HepG2 (cell line): ENCODE data around the gene NFE2L2. TPM values are rescaled to one million over a fixed set of nuclear protein-coding genes. Genes with fewer than 3 reads are reported as not detected.

Source experiments
- ARHGAP35 ChIP-seq: sonication (generic); formaldehyde crosslinking; IDR thresholded peaks from 2 replicates; pipeline ENCODE4 v1.9.0; 2022; ENCODE audit warnings: mild to moderate bottlenecking, inconsistent platforms, moderate library complexity, missing genetic modification reagents, borderline replicate concordance
- DNMT3B ChIP-seq: conservative IDR thresholded peaks from 2 replicates; pipeline ENCODE4 v1.6.1; 2016; ENCODE audit warnings: missing biosample characterization, control low read depth
- FOSL1 ChIP-seq: sonication (generic); formaldehyde crosslinking; IDR thresholded peaks from 2 replicates; pipeline ENCODE4 v1.9.0; 2021; ENCODE audit warnings: missing genetic modification reagents, borderline replicate concordance
- GPN1 ChIP-seq: sonication (generic); formaldehyde crosslinking; IDR thresholded peaks from 2 replicates; pipeline ENCODE4 v1.5.1; 2020; ENCODE audit warnings: missing genetic modification reagents, borderline replicate concordance
- GTF3A ChIP-seq: sonication (generic); formaldehyde crosslinking; conservative IDR thresholded peaks from 2 replicates; pipeline ENCODE4 v1.4.0; 2020; ENCODE audit warnings: mild to moderate bottlenecking, missing genetic modification reagents
- HCFC1 ChIP-seq: fragments of 150-350 bp; IDR thresholded peaks from 2 replicates; pipeline ENCODE4 v1.6.1; 2014; ENCODE audit warnings: low read depth, low read length
- HINFP ChIP-seq: sonication (generic); formaldehyde crosslinking; IDR thresholded peaks from 2 replicates; pipeline ENCODE4 v1.4.0; 2020; ENCODE audit warnings: low read depth, mild to moderate bottlenecking, missing genetic modification reagents
- HMG20B ChIP-seq: conservative IDR thresholded peaks from 2 replicates; pipeline ENCODE4 v1.6.1; 2016; ENCODE audit warnings: missing genetic modification reagents, missing compliant biosample characterization
- KDM6A ChIP-seq: IDR thresholded peaks from 2 replicates; pipeline ENCODE4 v1.6.1; 2016; ENCODE audit warnings: low read depth
- MIER3 ChIP-seq: IDR thresholded peaks from 2 replicates; pipeline ENCODE4 v1.6.1; 2016; ENCODE audit warnings: missing compliant biosample characterization, borderline replicate concordance
- NCOR1 ChIP-seq: fragments of 200-600 bp; sonication (generic); IDR thresholded peaks from 2 replicates; pipeline ENCODE4 v1.7.0; 2017; ENCODE audit warnings: antibody characterized with exemption, low read length, borderline replicate concordance
- NFRKB ChIP-seq: fragments of 450-650 bp; IDR thresholded peaks from 2 replicates; pipeline ENCODE4 v1.6.1; 2017
- NR0B2 ChIP-seq: sonication (generic); formaldehyde crosslinking; IDR thresholded peaks from 2 replicates; pipeline ENCODE4 v1.4.0; 2020; ENCODE audit warnings: mild to moderate bottlenecking, missing genetic modification reagents
- PHF8 ChIP-seq: sonication (generic); formaldehyde crosslinking; IDR thresholded peaks from 2 replicates; pipeline ENCODE4 v1.5.0; 2020; ENCODE audit warnings: missing genetic modification reagents
- RARA ChIP-seq: IDR thresholded peaks from 2 replicates; pipeline ENCODE4 v1.6.1; 2016; ENCODE audit warnings: missing genetic modification reagents, missing compliant biosample characterization
- RFXANK ChIP-seq: IDR thresholded peaks from 2 replicates; pipeline ENCODE4 v1.6.1; 2016
- SCMH1 ChIP-seq: sonication (generic); formaldehyde crosslinking; IDR thresholded peaks from 2 replicates; pipeline ENCODE4 v1.9.0; 2021; ENCODE audit warnings: missing genetic modification reagents, mild to moderate bottlenecking, borderline replicate concordance
- SOX13 ChIP-seq, 3 experiments: fragments of 450-650 bp in 1 of 3; sonication (generic) in 1 of 3; formaldehyde crosslinking in 1 of 3; IDR thresholded peaks in 2 of 3; conservative IDR thresholded peaks in 1 of 3; 2 replicates each; pipeline versions ENCODE4 v1.5.0 to v1.6.1; 2016 to 2020; ENCODE audit warnings: antibody characterized with exemption in 1 of 3, mild to moderate bottlenecking in 1 of 3, missing compliant biosample characterization in 1 of 3, missing genetic modification reagents in 1 of 3, moderate library complexity in 1 of 3
- STAG1 ChIP-seq: sonication (generic); formaldehyde crosslinking; IDR thresholded peaks from 2 replicates; pipeline ENCODE4 v1.4.0; 2020; ENCODE audit warnings: missing genetic modification reagents
- TEAD3 ChIP-seq: optimal IDR thresholded peaks from 2 replicates; pipeline ENCODE3; 2016; ENCODE audit warnings: borderline replicate concordance
- YY1 ChIP-seq: IDR thresholded peaks from 2 replicates; pipeline ENCODE4 v1.6.1; 2011; ENCODE audit warnings: low read length, low read depth, moderate library complexity, mild to moderate bottlenecking; ENCODE audit not compliant: insufficient read depth, insufficient replicate concordance
- ZFX ChIP-seq: sonication (generic); formaldehyde crosslinking; IDR thresholded peaks from 2 replicates; pipeline ENCODE4 v1.4.0; 2020; ENCODE audit warnings: mild to moderate bottlenecking, low read depth, missing genetic modification reagents, moderate library complexity
- ZNF180 ChIP-seq: sonication (generic); formaldehyde crosslinking; IDR thresholded peaks from 2 replicates; pipeline ENCODE4 v1.4.0; 2020; ENCODE audit warnings: low read depth, missing genetic modification reagents, borderline replicate concordance
- ZNF280B ChIP-seq: sonication (generic); formaldehyde crosslinking; IDR thresholded peaks from 2 replicates; pipeline ENCODE4 v1.5.0; 2020; ENCODE audit warnings: missing genetic modification reagents, mild to moderate bottlenecking, borderline replicate concordance
- ZNF33B ChIP-seq: sonication (generic); formaldehyde crosslinking; IDR thresholded peaks from 2 replicates; pipeline ENCODE4 v1.5.1; 2020; ENCODE audit warnings: mild to moderate bottlenecking, missing genetic modification reagents
- polyA plus RNA-seq, 8 experiments: library from polyadenylated mRNA; depleted of rRNA in 3 of 8; stranded (reverse) in 7 of 8; unstranded in 1 of 8; fragments of >200 nt; fragmentation: Illumina TruSeq in 4 of 8; extraction: Trizol in 4 of 8; gene quantifications; 2 replicates each; pipeline versions ENCODE4 v1.2.1 to v1.2.3, GENCODE V29; 2011 to 2016; ENCODE audit warnings: low read depth in 4 of 8, missing spikeins in 1 of 8, mixed read lengths in 1 of 8; ENCODE audit not compliant: insufficient read depth in 1 of 8
- total RNA-seq, 5 experiments: library from RNA; depleted of rRNA; stranded (reverse); fragments of >200 nt; fragmentation: Illumina TruSeq; extraction: Trizol; gene quantifications; 2 replicates each; pipeline ENCODE4 v1.2.3, GENCODE V29; 2016; ENCODE audit warnings: low read depth in 1 of 5

NFE2L2 gene
- total and polyA plus RNA-seq, 2 of the 13 experiments (the other 11 are each of a cell fraction or from before 2014, with no cell fraction given): 84.6 to 215 TPM

- peak; percentile 82 for TF ChIP-seq PHF8
- TF ChIP-seq HCFC1: no peak; the same call in 1 of the 2 replicates
- peak; percentile 57; the same call in 1 of the 2 replicates for TF ChIP-seq SOX13 (IDR thresholded peaks at IDR 0.05)
- TF ChIP-seq SOX13 (CRISPR knock-in tag; conservative IDR thresholded peaks at IDR 0.05 in 1 of 2, IDR thresholded peaks at IDR 0.05 in 1 of 2): 0 out of 4 replicates have a peak, but pooled peaks of 1 of the 2 experiments have one; percentile 51
- no peak for TF ChIP-seq FOSL1 (CRISPR knock-in tag)
- no peak for TF ChIP-seq HMG20B (CRISPR knock-in tag)
- TF ChIP-seq DNMT3B (CRISPR knock-in tag): no peak
- TF ChIP-seq RFXANK (CRISPR knock-in tag): 0 out of 2 replicates have a peak, but pooled peaks have one; percentile 61
- TF ChIP-seq ZNF180 (CRISPR knock-in tag): peak; percentile 73; the same call in 1 of the 2 replicates
- no peak for TF ChIP-seq KDM6A (CRISPR knock-in tag)
- TF ChIP-seq ZFX (CRISPR knock-in tag): peak; percentile 96
- TF ChIP-seq HINFP (CRISPR knock-in tag): peak; percentile 41; the same call in 1 of the 2 replicates
- TF ChIP-seq ARHGAP35 (CRISPR knock-in tag): no peak
- peak; percentile 67 for TF ChIP-seq NFRKB
- 0 out of 2 replicates have a peak, but pooled peaks have one; percentile 12 for TF ChIP-seq ZNF280B (CRISPR knock-in tag)
- TF ChIP-seq SCMH1 (CRISPR knock-in tag): no peak
- TF ChIP-seq YY1: peak; percentile 42
- no peak for TF ChIP-seq TEAD3 (CRISPR knock-in tag)
- TF ChIP-seq NR0B2: 0 out of 2 replicates have a peak, but pooled peaks have one; percentile 42
- peak; percentile 3; the same call in 1 of the 2 replicates for TF ChIP-seq STAG1
- TF ChIP-seq GPN1 (CRISPR knock-in tag): no peak
- TF ChIP-seq NCOR1: no peak
- peak; percentile 75 for TF ChIP-seq MIER3 (CRISPR knock-in tag)
- no peak for TF ChIP-seq RARA (CRISPR knock-in tag)
- TF ChIP-seq ZNF33B (CRISPR knock-in tag): peak; percentile 44; the same call in 1 of the 2 replicates
- TF ChIP-seq GTF3A (CRISPR knock-in tag): no peak
Observed at GRCh38 chr2:177212106-177212890, 52.2 kb downstream of the NFE2L2 start, which contains the start of gene HNRNPA3 (continued).
